ENCODE measurements around the gene FOXN1.

FOXN1 gene

GRCh38 chr17:28544402-28545140 lies 38.4 kb downstream of the FOXN1 start:
- WGBS (ENCODE audit: extremely low coverage, insufficient coverage, insufficient read length) = no CpG with 5 or more reads among the region's 4 CpGs
- Histone ChIP-seq H3K18ac (ENCODE audit: low read length) (no peak overlapping the region), H3K23ac (ENCODE audit: low read length) (no peak overlapping the region), H2AFZ (ENCODE audit: insufficient read depth, low read length, poor library complexity) (no peak overlapping the region), H3K27ac (ENCODE audit: low read depth, low read length) (no peak overlapping the region), H2BK120ac (ENCODE audit: insufficient read depth, low read length, poor library complexity) (no peak overlapping the region), H3K4me1 (ENCODE audit: control insufficient read depth in 1 of 2, insufficient read depth in 2 of 2, low read length in 2 of 2) (no peaks in the 10 kb centered on the region), H3K79me2 (ENCODE audit: control insufficient read depth, insufficient read depth, low read length, poor library complexity) (no peaks in the 10 kb centered on the region), H3K9me3 (ENCODE audit: insufficient read depth, low read depth, low read length) (peaks cover 2% of the 10 kb centered on the region), H4K12ac (ENCODE audit: low read depth, low read length) (no peak overlapping the region), H3K9ac (ENCODE audit: low read length) (no peak overlapping the region), H4K8ac (ENCODE audit: low read depth, low read length) (no peak overlapping the region), H2BK5ac (ENCODE audit: low read depth, low read length, poor library complexity) (no peak overlapping the region), H3K4me3 (ENCODE audit: low read depth, low read length) (no peak overlapping the region), H3K27me3 (ENCODE audit: insufficient read depth, low read length) (no peaks in the 10 kb centered on the region), H3K79me1 (ENCODE audit: low read length) (no peaks in the 10 kb centered on the region), H3K4ac (ENCODE audit: low read depth, low read length) (no peak overlapping the region), H2AK5ac (ENCODE audit: low read length) (no peak overlapping the region), H3K14ac (ENCODE audit: low read length) (no peak overlapping the region), H3K4me2 (ENCODE audit: low read length) (no peak overlapping the region), H3K36me3 (ENCODE audit: control insufficient read depth in 1 of 2, insufficient read depth in 2 of 2, low read length in 2 of 2) (peaks cover 10 to 15% of the 10 kb centered on the region in 2 experiments), H2BK12ac (ENCODE audit: low read length) (no peak overlapping the region), H4K91ac (ENCODE audit: low read depth, low read length) (no peak overlapping the region)
- DNase-seq = no peak

GRCh38 chr17:28545141-28545503 lies 39.0 kb downstream of the FOXN1 start:
- no CpG with 5 or more reads among the region's 2 CpGs for whole genome bisulfite sequencing (ENCODE audit: extremely low coverage, insufficient coverage, insufficient read length)
- no peak overlapping the region for H3K4me2 ChIP-seq (ENCODE audit: low read length)
- H3K79me2 ChIP-seq (ENCODE audit: control insufficient read depth, insufficient read depth, low read length, poor library complexity) = no peaks in the 10 kb centered on the region
- H2BK5ac ChIP-seq (ENCODE audit: low read depth, low read length, poor library complexity) = no peak overlapping the region
- no peak overlapping the region for H3K18ac ChIP-seq (ENCODE audit: low read length)
- H3K27ac ChIP-seq (ENCODE audit: low read depth, low read length) = no peak overlapping the region
- no peaks in the 10 kb centered on the region for H3K27me3 ChIP-seq (ENCODE audit: insufficient read depth, low read length)
- no peaks in the 10 kb centered on the region for H3K4me1 ChIP-seq (ENCODE audit: control insufficient read depth in 1 of 2, insufficient read depth in 2 of 2, low read length in 2 of 2)
- H2AK5ac ChIP-seq (ENCODE audit: low read length) = no peak overlapping the region
- no peak overlapping the region for H3K23ac ChIP-seq (ENCODE audit: low read length)
- no peak overlapping the region for H3K4me3 ChIP-seq (ENCODE audit: low read depth, low read length)
- no peak overlapping the region for H4K8ac ChIP-seq (ENCODE audit: low read depth, low read length)
- no peak overlapping the region for H3K4ac ChIP-seq (ENCODE audit: low read depth, low read length)
- H3K36me3 ChIP-seq (ENCODE audit: control insufficient read depth in 1 of 2, insufficient read depth in 2 of 2, low read length in 2 of 2) = peaks cover 10 to 15% of the 10 kb centered on the region in 2 experiments
- H3K9me3 ChIP-seq (ENCODE audit: insufficient read depth, low read depth, low read length) = peaks cover 2% of the 10 kb centered on the region
- no peak overlapping the region for H4K91ac ChIP-seq (ENCODE audit: low read depth, low read length)
- no peak overlapping the region for H3K9ac ChIP-seq (ENCODE audit: low read length)
- H4K12ac ChIP-seq (ENCODE audit: low read depth, low read length) = no peak overlapping the region
- no peak overlapping the region for H2AFZ ChIP-seq (ENCODE audit: insufficient read depth, low read length, poor library complexity)
- DNase-seq = no peak
- no peaks in the 10 kb centered on the region for H3K79me1 ChIP-seq (ENCODE audit: low read length)
- no peak overlapping the region for H2BK120ac ChIP-seq (ENCODE audit: insufficient read depth, low read length, poor library complexity)
- no peak overlapping the region for H3K14ac ChIP-seq (ENCODE audit: low read length)
- no peak overlapping the region for H2BK12ac ChIP-seq (ENCODE audit: low read length)

GRCh38 chr17:28545787-28546415 lies 39.8 kb downstream of the FOXN1 start:
- no peak overlapping the region for H3K9ac ChIP-seq (ENCODE audit: low read length)
- no peak overlapping the region for H3K27ac ChIP-seq (ENCODE audit: low read depth, low read length)
- H2BK12ac ChIP-seq (ENCODE audit: low read length) = no peak overlapping the region
- peaks cover 10 to 15% of the 10 kb centered on the region in 2 experiments for H3K36me3 ChIP-seq (ENCODE audit: control insufficient read depth in 1 of 2, insufficient read depth in 2 of 2, low read length in 2 of 2)
- H2AK5ac ChIP-seq (ENCODE audit: low read length) = no peak overlapping the region
- H3K14ac ChIP-seq (ENCODE audit: low read length) = no peak overlapping the region
- H3K9me3 ChIP-seq (ENCODE audit: insufficient read depth, low read depth, low read length) = peaks cover 2% of the 10 kb centered on the region
- H3K27me3 ChIP-seq (ENCODE audit: insufficient read depth, low read length) = no peaks in the 10 kb centered on the region
- DNase-seq = no peak
- no peak overlapping the region for H4K8ac ChIP-seq (ENCODE audit: low read depth, low read length)
- no CpG with 5 or more reads among the region's 6 CpGs for WGBS (ENCODE audit: extremely low coverage, insufficient coverage, insufficient read length)
- no peaks in the 10 kb centered on the region for H3K79me2 ChIP-seq (ENCODE audit: control insufficient read depth, insufficient read depth, low read length, poor library complexity)
- H3K79me1 ChIP-seq (ENCODE audit: low read length) = no peaks in the 10 kb centered on the region
- no peak overlapping the region for H3K23ac ChIP-seq (ENCODE audit: low read length)
- H4K91ac ChIP-seq (ENCODE audit: low read depth, low read length) = no peak overlapping the region
- H3K4me3 ChIP-seq (ENCODE audit: low read depth, low read length) = no peak overlapping the region
- H2BK5ac ChIP-seq (ENCODE audit: low read depth, low read length, poor library complexity) = no peak overlapping the region
- no peak overlapping the region for H3K4me2 ChIP-seq (ENCODE audit: low read length)
- H3K18ac ChIP-seq (ENCODE audit: low read length) = no peak overlapping the region
- no peak overlapping the region for H2AFZ ChIP-seq (ENCODE audit: insufficient read depth, low read length, poor library complexity)
- H3K4ac ChIP-seq (ENCODE audit: low read depth, low read length) = no peak overlapping the region
- no peak overlapping the region for H4K12ac ChIP-seq (ENCODE audit: low read depth, low read length)
- no peak overlapping the region for H2BK120ac ChIP-seq (ENCODE audit: insufficient read depth, low read length, poor library complexity)
- H3K4me1 ChIP-seq (ENCODE audit: control insufficient read depth in 1 of 2, insufficient read depth in 2 of 2, low read length in 2 of 2) = no peaks in the 10 kb centered on the region

GRCh38 chr17:28547096-28547622 lies 41.0 kb downstream of the FOXN1 start:
- no peak overlapping the region for H4K12ac ChIP-seq (ENCODE audit: low read depth, low read length)
- H3K4ac ChIP-seq (ENCODE audit: low read depth, low read length) = no peak overlapping the region
- no peak overlapping the region for H3K9ac ChIP-seq (ENCODE audit: low read length)
- H3K27me3 ChIP-seq (ENCODE audit: insufficient read depth, low read length) = no peaks in the 10 kb centered on the region
- H3K79me1 ChIP-seq (ENCODE audit: low read length) = peaks cover 3% of the 10 kb centered on the region
- no peak overlapping the region for H3K23ac ChIP-seq (ENCODE audit: low read length)
- no peak overlapping the region for H3K4me3 ChIP-seq (ENCODE audit: low read depth, low read length)
- no peak overlapping the region for H2BK12ac ChIP-seq (ENCODE audit: low read length)
- H3K79me2 ChIP-seq (ENCODE audit: control insufficient read depth, insufficient read depth, low read length, poor library complexity) = peaks cover 3% of the 10 kb centered on the region
- H3K4me2 ChIP-seq (ENCODE audit: low read length) = no peak overlapping the region
- no peak overlapping the region for H4K91ac ChIP-seq (ENCODE audit: low read depth, low read length)
- peaks cover 2% of the 10 kb centered on the region for H3K9me3 ChIP-seq (ENCODE audit: insufficient read depth, low read depth, low read length)
- no peak overlapping the region for H3K18ac ChIP-seq (ENCODE audit: low read length)
- no peak overlapping the region for H2AK5ac ChIP-seq (ENCODE audit: low read length)
- H3K27ac ChIP-seq (ENCODE audit: low read depth, low read length) = no peak overlapping the region
- H3K36me3 ChIP-seq (ENCODE audit: control insufficient read depth in 1 of 2, insufficient read depth in 2 of 2, low read length in 2 of 2) = peaks cover 10 to 15% of the 10 kb centered on the region in 2 experiments
- no peak overlapping the region for H2AFZ ChIP-seq (ENCODE audit: insufficient read depth, low read length, poor library complexity)
- H3K4me1 ChIP-seq (ENCODE audit: control insufficient read depth in 1 of 2, insufficient read depth in 2 of 2, low read length in 2 of 2) = peaks cover 5 to 6% of the 10 kb centered on the region in 2 experiments
- no peak overlapping the region for H2BK5ac ChIP-seq (ENCODE audit: low read depth, low read length, poor library complexity)
- H2BK120ac ChIP-seq (ENCODE audit: insufficient read depth, low read length, poor library complexity) = no peak overlapping the region
- DNase-seq = no peak
- no peak overlapping the region for H4K8ac ChIP-seq (ENCODE audit: low read depth, low read length)
- no peak overlapping the region for H3K14ac ChIP-seq (ENCODE audit: low read length)
- no CpG with 5 or more reads among the region's 14 CpGs for whole genome bisulfite sequencing (ENCODE audit: extremely low coverage, insufficient coverage, insufficient read length)

All from trophoblast cell (in vitro differentiated cells and primary cell).